Keratinocyte (primary cell): ENCODE data around the gene GBGT1.

Source experiments
- EZH2 ChIP-seq: IDR thresholded peaks from one replicate; pipeline ENCODE4 v1.6.1; 2012; ENCODE audit warnings: inconsistent platforms, mild to moderate bottlenecking, low read length, moderate library complexity
- TF ChIP-seq, protein P1 (sequence below), 3 experiments: IDR thresholded peaks in 1 of 3; conservative IDR thresholded peaks in 1 of 3; optimal IDR thresholded peaks in 1 of 3; 2 replicates in 2 of 3; 3 replicates in 1 of 3; pipeline versions ENCODE3 to v1.5.1; 2011; ENCODE audit warnings: low read length in 3 of 3, mild to moderate bottlenecking in 3 of 3, moderate library complexity in 2 of 3, control low read depth in 1 of 3, inconsistent platforms in 1 of 3; ENCODE audit not compliant: insufficient read depth in 2 of 3; ENCODE audit errors: extremely low read depth in 1 of 3

DNA sequence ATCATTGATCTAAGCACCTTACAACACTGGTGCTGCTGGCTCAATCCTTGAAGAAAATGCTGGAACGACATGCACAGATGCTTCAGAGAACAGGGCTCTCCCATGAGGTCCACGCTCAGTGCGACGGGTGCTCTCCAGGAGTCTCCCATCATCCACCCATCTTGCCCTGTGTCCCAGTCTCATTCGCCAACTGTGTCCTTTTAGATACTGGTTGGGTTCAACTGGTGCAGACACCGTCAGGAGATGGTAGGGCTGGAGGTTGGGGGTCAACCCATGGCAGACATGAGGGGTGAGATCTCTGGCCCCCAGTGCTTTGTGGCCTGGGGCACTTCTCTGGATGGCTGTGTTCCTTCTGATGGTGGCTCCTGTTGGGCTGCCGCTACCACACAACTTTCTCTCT is 46.9 kb upstream of the GBGT1 start:
- TF ChIP-seq EZH2, result no peak
- TF ChIP-seq, protein P1, sequence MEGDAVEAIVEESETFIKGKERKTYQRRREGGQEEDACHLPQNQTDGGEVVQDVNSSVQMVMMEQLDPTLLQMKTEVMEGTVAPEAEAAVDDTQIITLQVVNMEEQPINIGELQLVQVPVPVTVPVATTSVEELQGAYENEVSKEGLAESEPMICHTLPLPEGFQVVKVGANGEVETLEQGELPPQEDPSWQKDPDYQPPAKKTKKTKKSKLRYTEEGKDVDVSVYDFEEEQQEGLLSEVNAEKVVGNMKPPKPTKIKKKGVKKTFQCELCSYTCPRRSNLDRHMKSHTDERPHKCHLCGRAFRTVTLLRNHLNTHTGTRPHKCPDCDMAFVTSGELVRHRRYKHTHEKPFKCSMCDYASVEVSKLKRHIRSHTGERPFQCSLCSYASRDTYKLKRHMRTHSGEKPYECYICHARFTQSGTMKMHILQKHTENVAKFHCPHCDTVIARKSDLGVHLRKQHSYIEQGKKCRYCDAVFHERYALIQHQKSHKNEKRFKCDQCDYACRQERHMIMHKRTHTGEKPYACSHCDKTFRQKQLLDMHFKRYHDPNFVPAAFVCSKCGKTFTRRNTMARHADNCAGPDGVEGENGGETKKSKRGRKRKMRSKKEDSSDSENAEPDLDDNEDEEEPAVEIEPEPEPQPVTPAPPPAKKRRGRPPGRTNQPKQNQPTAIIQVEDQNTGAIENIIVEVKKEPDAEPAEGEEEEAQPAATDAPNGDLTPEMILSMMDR (optimal IDR thresholded peaks at IDR 0.05 in 1 of 3, IDR thresholded peaks at IDR 0.05 in 1 of 3, conservative IDR thresholded peaks at IDR 0.05 in 1 of 3; ENCODE audit: extremely low read depth in 1 of 3, insufficient read depth in 2 of 3, low read length in 3 of 3), result no peak
